Mesodermal cell (in vitro differentiated cells): ENCODE data around the gene TMEM233.

ENCODE experiments used
- H3K27ac ChIP-seq: 2 replicates; pipeline ENCODE4 v1.7.0; 2013; ENCODE audit warnings: mild to moderate bottlenecking, low read depth, low read length, moderate library complexity; ENCODE audit not compliant: severe bottlenecking
- H3K36me3 ChIP-seq: 2 replicates; pipeline ENCODE4 v1.7.1; 2013; ENCODE audit warnings: mild to moderate bottlenecking, low read length, moderate library complexity; ENCODE audit not compliant: control insufficient read depth, insufficient read depth
- H3K4me1 ChIP-seq: one replicate; pipeline ENCODE4 v1.7.1; 2013; ENCODE audit warnings: mild to moderate bottlenecking, low read length; ENCODE audit not compliant: insufficient read depth, control insufficient read depth, poor library complexity, severe bottlenecking
- H3K4me3 ChIP-seq: 2 replicates; pipeline ENCODE4 v1.7.0; 2013; ENCODE audit warnings: low read length, control low read depth, mild to moderate bottlenecking; ENCODE audit not compliant: insufficient read depth, poor library complexity, severe bottlenecking; ENCODE audit errors: extremely low read depth
- H3K9me3 ChIP-seq: 2 replicates; pipeline ENCODE4 v1.7.1; 2013; ENCODE audit warnings: mild to moderate bottlenecking, low read length, moderate library complexity; ENCODE audit not compliant: control insufficient read depth
- WGBS, 2 experiments: methylation state at CpG; one replicate each; pipeline ENCODE4 v1.1.5; 2013; ENCODE audit warnings: missing lambda C conversion rate in 2 of 2; ENCODE audit not compliant: insufficient coverage in 2 of 2; 5-methylcytosine and 5-hydroxymethylcytosine counted together

Gene TMEM233

GRCh38 chr12:119669744-119670472 lies 76.3 kb downstream of the TMEM233 start:
- 94 to 96% methylated on average over 8 to 9 of the region's 11 CpGs for WGBS, 2 experiments
- no peaks in the 10 kb centered on the region for H3K9me3 ChIP-seq
- H3K4me3 ChIP-seq, result no peak overlapping the region
- no peak overlapping the region for H3K27ac ChIP-seq
- H3K4me1 ChIP-seq, result no peaks in the 10 kb centered on the region
- peaks cover 55% of the 10 kb centered on the region for H3K36me3 ChIP-seq

GRCh38 chr12:119671070-119671469 lies 77.5 kb downstream of the TMEM233 start:
- Histone ChIP-seq H3K9me3 (no peaks in the 10 kb centered on the region), H3K36me3 (peaks cover 64% of the 10 kb centered on the region), H3K4me3 (no peak overlapping the region), H3K27ac (no peak overlapping the region), H3K4me1 (no peaks in the 10 kb centered on the region)
- WGBS, 2 experiments, result 90 to 100% methylated on average over 2 to 3 of the region's 3 CpGs

- H3K27ac ChIP-seq, result no peak overlapping the region
- peaks cover 75% of the 10 kb centered on the region for H3K36me3 ChIP-seq
- 92 to 93% methylated on average over 2 of the region's 8 CpGs for WGBS, 2 experiments
- H3K4me1 ChIP-seq, result no peaks in the 10 kb centered on the region
- no peaks in the 10 kb centered on the region for H3K9me3 ChIP-seq
- H3K4me3 ChIP-seq, result no peak overlapping the region
Measured at GRCh38 chr12:119672194-119672593, 78.6 kb downstream of the TMEM233 start.

- H3K4me1 ChIP-seq, result peaks cover 5% of the 10 kb centered on the region
- no peak overlapping the region for H3K27ac ChIP-seq
- 90% methylated on average over 5 to 6 of the region's 7 CpGs for WGBS, 2 experiments
- H3K36me3 ChIP-seq, result peaks cover 90% of the 10 kb centered on the region
- H3K4me3 ChIP-seq, result no peak overlapping the region
- H3K9me3 ChIP-seq, result no peaks in the 10 kb centered on the region
Measured at GRCh38 chr12:119673634-119674033, 80.1 kb downstream of the TMEM233 start.

- WGBS, 2 experiments, result 90 to 96% methylated on average over 2 to 4 of the region's 4 CpGs
- peaks cover 98% of the 10 kb centered on the region for H3K36me3 ChIP-seq
Measured at GRCh38 chr12:119674560-119674959, 81.0 kb downstream of the TMEM233 start.

GRCh38 chr12:119676022-119676421 lies 82.4 kb downstream of the TMEM233 start:
- 95 to 97% methylated on average over 8 to 9 of the region's 9 CpGs for WGBS, 2 experiments
- peaks cover 98% of the 10 kb centered on the region for H3K36me3 ChIP-seq
- no peaks in the 10 kb centered on the region for H3K9me3 ChIP-seq
- H3K4me1 ChIP-seq, result peaks cover 5% of the 10 kb centered on the region
- H3K27ac ChIP-seq, result no peak overlapping the region
- H3K4me3 ChIP-seq, result no peak overlapping the region

More at GRCh38 chr12:119674560-119674959, 81.0 kb downstream of the TMEM233 start:
- no peak overlapping the region for H3K27ac ChIP-seq
- H3K9me3 ChIP-seq, result no peaks in the 10 kb centered on the region
- H3K4me3 ChIP-seq, result no peak overlapping the region
- peaks cover 5% of the 10 kb centered on the region for H3K4me1 ChIP-seq

GRCh38 chr12:119676573-119676972 lies 83.0 kb downstream of the TMEM233 start:
- no peak overlapping the region for H3K27ac ChIP-seq
- no peaks in the 10 kb centered on the region for H3K9me3 ChIP-seq
- WGBS, 2 experiments, result 96 to 98% methylated on average over 11 to 13 of the region's 13 CpGs
- H3K36me3 ChIP-seq, result peaks cover 98% of the 10 kb centered on the region
- peaks cover 5% of the 10 kb centered on the region for H3K4me1 ChIP-seq
- H3K4me3 ChIP-seq, result no peak overlapping the region

- 89 to 95% methylated on average over 3 of the region's 7 CpGs for WGBS, 2 experiments
- peaks cover 98% of the 10 kb centered on the region for H3K36me3 ChIP-seq
- H3K4me3 ChIP-seq, result no peak overlapping the region
- no peaks in the 10 kb centered on the region for H3K9me3 ChIP-seq
- peaks cover 5% of the 10 kb centered on the region for H3K4me1 ChIP-seq
- H3K27ac ChIP-seq, result no peak overlapping the region
Measured at GRCh38 chr12:119678459-119678858, 84.9 kb downstream of the TMEM233 start.

GRCh38 chr12:119679081-119679480 lies 85.5 kb downstream of the TMEM233 start:
- no peak overlapping the region for H3K27ac ChIP-seq
- WGBS, 2 experiments, result 90 to 93% methylated on average over 5 of the region's 5 CpGs
- peaks cover 98% of the 10 kb centered on the region for H3K36me3 ChIP-seq
- H3K4me3 ChIP-seq, result no peak overlapping the region
- H3K4me1 ChIP-seq, result peaks cover 5% of the 10 kb centered on the region
- H3K9me3 ChIP-seq, result no peaks in the 10 kb centered on the region

- 95 to 98% methylated on average over 9 to 10 of the region's 10 CpGs for WGBS, 2 experiments
- Histone ChIP-seq H3K27ac (no peak overlapping the region), H3K9me3 (no peaks in the 10 kb centered on the region), H3K4me1 (peaks cover 5% of the 10 kb centered on the region), H3K4me3 (no peak overlapping the region), H3K36me3 (peaks cover 97% of the 10 kb centered on the region)
Measured at GRCh38 chr12:119679490-119679889, 85.9 kb downstream of the TMEM233 start.

GRCh38 chr12:119681111-119681510 lies 87.5 kb downstream of the TMEM233 start:
- Histone ChIP-seq H3K27ac (no peak overlapping the region), H3K36me3 (peaks cover 85% of the 10 kb centered on the region), H3K4me1 (peaks cover 5% of the 10 kb centered on the region), H3K4me3 (no peak overlapping the region), H3K9me3 (no peaks in the 10 kb centered on the region)
- WGBS, 2 experiments, result 98 to 100% methylated on average over 4 to 6 of the region's 8 CpGs
